ENCODE data around the gene MDC1. TPM values are rescaled to one million over a fixed set of nuclear protein-coding genes. Genes with fewer than 3 reads are reported as not detected.
A peak's percentile ranks its signal among the peaks of the same experiment; 100 is the strongest.

The MDC1 gene
- total RNA-seq, 1 experiment from 2014 or later: 77.6 TPM

GRCh38 chr6:30688569-30688968 is 28.5 kb downstream of the MDC1 start:
- no peak overlapping the region for H3K4ac ChIP-seq (ENCODE audit: low read depth, low read length)
- H3K9ac ChIP-seq (ENCODE audit: extremely low read depth, insufficient read length, low read length): no peak overlapping the region
- peaks cover 56 to 61% of the 10 kb centered on the region in 2 experiments for H3K4me1 Mint-ChIP-seq
- no peak overlapping the region for H3K18ac ChIP-seq (ENCODE audit: insufficient read length, low read depth, low read length)
- peaks cover 3% of the 10 kb centered on the region; the same call in 1 of the 2 replicates for H3K27me3 Mint-ChIP-seq (ENCODE audit: low read depth)
- H3K27ac Mint-ChIP-seq: peak overlapping the region in 2 of 3 experiments; percentile 9 to 91; a peak in 2 of 7 replicates
- peaks cover 2% of the 10 kb centered on the region; the same call in 1 of the 2 replicates for H3K79me2 ChIP-seq (ENCODE audit: insufficient read depth, low read length)
- no peak for TF ChIP-seq CTCF (conservative IDR thresholded peaks at IDR 0.05)
- no peaks in the 10 kb centered on the region for H3K79me1 ChIP-seq (ENCODE audit: insufficient read depth, low read depth, low read length, poor library complexity, severe bottlenecking)
- no peak overlapping the region for H3K14ac ChIP-seq (ENCODE audit: insufficient read depth, low read length)
- H3K9me3 ChIP-seq (ENCODE audit: control insufficient read depth, low read depth, low read length): no peaks in the 10 kb centered on the region
- H3K56ac ChIP-seq (ENCODE audit: insufficient read length, low read depth, low read length): no peak overlapping the region
- H3K4me3 Mint-ChIP-seq: peak overlapping the region in 1 of 2 experiments; percentile 88; a peak in 4 of 5 replicates
- H2BK5ac ChIP-seq (ENCODE audit: insufficient read length, low read length): no peak overlapping the region
- no CpG with 5 or more reads among the region's 9 CpGs for WGBS (ENCODE audit: extremely low coverage, insufficient read length, low lambda C conversion rate)
- H3K27ac ChIP-seq (ENCODE audit: insufficient read length, low read depth, low read length): no peak overlapping the region
- H3K4me2 ChIP-seq (ENCODE audit: insufficient read depth, insufficient read length, low read length): no peak overlapping the region
- no peaks in the 10 kb centered on the region for H4K20me1 ChIP-seq (ENCODE audit: control insufficient read depth, insufficient read depth, insufficient read length)
- H2BK15ac ChIP-seq (ENCODE audit: low read depth, low read length): no peak overlapping the region
- H3K23ac ChIP-seq (ENCODE audit: insufficient read length, low read depth, low read length): no peak overlapping the region
- H3K27me3 ChIP-seq (ENCODE audit: insufficient read depth, low read length): no peaks in the 10 kb centered on the region
- H3K36me3 Mint-ChIP-seq (ENCODE audit: insufficient read depth in 1 of 3, low read depth in 3 of 3): peaks cover 4 to 22% (median 15%) of the 10 kb centered on the region in 3 experiments; a peak in 5 of 7 replicates
- H4K8ac ChIP-seq (replicated peaks; ENCODE audit: insufficient read length, low read depth, low read length): no peak overlapping the region
- H2BK20ac ChIP-seq (ENCODE audit: low read depth, low read length, poor library complexity, severe bottlenecking): no peak overlapping the region
- H2BK120ac ChIP-seq (ENCODE audit: low read depth, low read length, poor library complexity, severe bottlenecking): no peak overlapping the region
- H3K9me3 Mint-ChIP-seq: no peaks in the 10 kb centered on the region
- no peak for DNase-seq
- no peak overlapping the region for H3T11ph ChIP-seq (ENCODE audit: low read length)
- no peak overlapping the region for H2AK5ac ChIP-seq (ENCODE audit: insufficient read length, low read length)
- no peak overlapping the region for H2BK12ac ChIP-seq (ENCODE audit: insufficient read length, low read depth, low read length)
- H3K4me1 ChIP-seq (ENCODE audit: insufficient read depth, low read length): peaks cover 4% of the 10 kb centered on the region; the same call in 1 of the 2 replicates
- H3K23me2 ChIP-seq (ENCODE audit: insufficient read length, low read depth, low read length, poor library complexity, severe bottlenecking): peaks cover 29% of the 10 kb centered on the region
- H4K91ac ChIP-seq (ENCODE audit: insufficient read length, low read depth, low read length): no peak overlapping the region
- H2AFZ ChIP-seq (ENCODE audit: low read length): no peak overlapping the region
- H4K5ac ChIP-seq (ENCODE audit: insufficient read length, low read depth, low read length): no peak overlapping the region

Data from H9 (cell line).